Measurements from ENCODE around the gene SLC10A3. TPM values are rescaled to one million over a fixed set of nuclear protein-coding genes. Genes with fewer than 3 reads are reported as not detected.

Gene SLC10A3
- total and polyA plus RNA-seq, 2 of the 13 experiments (the other 11 are each of a cell fraction or from before 2014, with no cell fraction given): 10.1 to 11.5 TPM

DNA sequence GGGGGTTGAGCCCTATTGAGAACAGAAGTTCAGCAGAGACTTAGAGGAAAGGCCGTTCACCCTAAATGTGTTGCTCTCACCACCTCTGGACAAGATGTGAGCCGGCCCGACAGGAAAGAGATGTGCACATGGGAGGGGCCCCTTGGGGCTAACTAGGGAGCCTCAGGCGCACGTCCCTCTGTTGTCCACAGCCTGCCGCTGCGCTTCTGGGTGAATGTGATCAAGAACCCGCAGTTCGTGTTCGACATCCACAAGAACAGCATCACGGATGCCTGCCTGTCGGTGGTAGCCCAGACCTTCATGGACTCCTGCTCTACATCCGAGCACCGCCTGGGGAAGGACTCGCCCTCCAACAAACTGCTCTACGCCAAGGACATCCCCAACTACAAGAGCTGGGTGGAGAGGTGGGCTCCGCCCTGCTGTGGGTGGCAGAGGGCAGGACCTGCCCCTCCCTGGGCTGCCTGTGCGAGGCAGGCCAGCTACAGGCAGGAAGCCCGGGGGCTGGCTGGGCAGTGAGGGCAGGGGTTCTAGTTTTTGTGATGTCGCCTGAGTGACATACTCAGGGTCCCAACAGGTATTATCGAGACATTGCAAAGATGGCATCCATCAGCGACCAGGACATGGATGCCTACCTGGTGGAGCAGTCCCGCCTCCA is 19.4 kb downstream of the SLC10A3 start:
- FAIRE-seq: no peak

More for the DNA sequence above, 19.4 kb downstream of the SLC10A3 start:
- DNase-seq (ENCODE audit: low spot score): no peak
- ChIA-PET CTCF (ENCODE audit: low intra/inter-chr PET ratio, low total read pairs) (no interaction called here), POLR2A (no interaction called here)
- ATAC-seq: no peak
- H3K9me3 ChIP-seq (ENCODE audit: low read length): no peaks in the 10 kb centered on the region
- intact Hi-C loops (cut with micrococcal nuclease; ENCODE audit: unreplicated experiment) (no loop called here), in situ Hi-C loops (cut with HindIII; ENCODE audit: extremely low pct_ligation_motif_present, low pct_unique_long_range_greater_than_20kb) (no loop called here)
- BruUV-seq (replicated peaks): no TSS peak
- H3K4me3 ChIP-seq (replicated peaks in 1 of 3; ENCODE audit: insufficient read depth in 1 of 3, low read depth in 2 of 3, low read length in 3 of 3): no peak overlapping the region
- peaks cover 5 to 6% of the 10 kb centered on the region in 2 experiments; a peak in 1 of 5 replicates for H3K36me3 ChIP-seq (replicated peaks in 1 of 2; ENCODE audit: control insufficient read depth in 1 of 2, insufficient read depth in 2 of 2, low read length in 2 of 2)
- TF ChIP-seq HDAC1 (CRISPR knock-in tag; IDR thresholded peaks at IDR 0.05): no peak
- no peak for TF ChIP-seq FOXK1 (CRISPR knock-in tag; IDR thresholded peaks at IDR 0.05; ENCODE audit: borderline replicate concordance, low read depth)
- TF ChIP-seq ZNF777 (CRISPR knock-in tag; IDR thresholded peaks at IDR 0.05): no peak
- TF ChIP-seq RARG (CRISPR knock-in tag; IDR thresholded peaks at IDR 0.05; ENCODE audit: low read depth): no peak
- TF ChIP-seq FOXM1 (CRISPR knock-in tag; IDR thresholded peaks at IDR 0.05): no peak
- TF ChIP-seq ZFP62 (CRISPR knock-in tag; IDR thresholded peaks at IDR 0.05): no peak
- no peak for TF ChIP-seq RFXANK (CRISPR knock-in tag; IDR thresholded peaks at IDR 0.05)
- no peak for TF ChIP-seq SIN3B (IDR thresholded peaks at IDR 0.05; ENCODE audit: low read length)
- no peak for TF ChIP-seq SYNCRIP (IDR thresholded peaks at IDR 0.05; ENCODE audit: insufficient read depth, low read depth, low read length)
- TF ChIP-seq KDM6A (CRISPR knock-in tag; IDR thresholded peaks at IDR 0.05; ENCODE audit: low read depth): no peak
- TF ChIP-seq, protein P1, sequence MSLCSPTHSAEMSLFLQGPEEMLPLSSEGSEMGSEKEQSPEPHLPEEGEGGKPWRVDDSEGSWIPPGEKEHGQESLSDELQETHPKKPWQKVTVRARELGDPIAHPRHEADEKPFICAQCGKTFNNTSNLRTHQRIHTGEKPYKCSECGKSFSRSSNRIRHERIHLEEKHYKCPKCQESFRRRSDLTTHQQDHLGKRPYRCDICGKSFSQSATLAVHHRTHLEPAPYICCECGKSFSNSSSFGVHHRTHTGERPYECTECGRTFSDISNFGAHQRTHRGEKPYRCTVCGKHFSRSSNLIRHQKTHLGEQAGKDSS (CRISPR knock-in tag; IDR thresholded peaks at IDR 0.05; ENCODE audit: borderline replicate concordance, low read depth): no peak
- TF ChIP-seq ZNF562 (CRISPR knock-in tag; IDR thresholded peaks at IDR 0.05; ENCODE audit: borderline replicate concordance): no peak
- no peak for TF ChIP-seq CC2D1A (CRISPR knock-in tag; IDR thresholded peaks at IDR 0.05)
- no peak for TF ChIP-seq TIGD3 (CRISPR knock-in tag; IDR thresholded peaks at IDR 0.05; ENCODE audit: borderline replicate concordance)
- no peak for TF ChIP-seq FOXP1 (IDR thresholded peaks at IDR 0.05)
- no peak for TF ChIP-seq FOXP1 (CRISPR knock-in tag; IDR thresholded peaks at IDR 0.05)
- TF ChIP-seq MAFG (CRISPR knock-in tag; IDR thresholded peaks at IDR 0.05): no peak
- H3K79me2 ChIP-seq (ENCODE audit: insufficient read depth, low read length): no peaks in the 10 kb centered on the region
- H2AFZ ChIP-seq (ENCODE audit: low read length): no peak overlapping the region
- no peak overlapping the region for H3K4me2 ChIP-seq (ENCODE audit: low read depth, low read length)
- no peak overlapping the region for H3K9ac ChIP-seq (ENCODE audit: insufficient read depth, low read depth, low read length)
- peaks cover 12% of the 10 kb centered on the region; the same call in 1 of the 2 replicates for H3K4me1 ChIP-seq (ENCODE audit: insufficient read depth, low read length)
- 100% methylated on average over 4 of the region's 23 CpGs for WGBS (ENCODE audit: low lambda C conversion rate)
- no peak overlapping the region for H3K27ac ChIP-seq (ENCODE audit: extremely low read length, insufficient read depth, low read length)
- no peaks in the 10 kb centered on the region for H3K27me3 ChIP-seq (ENCODE audit: control insufficient read depth in 1 of 2, insufficient read depth in 2 of 2, low read length in 2 of 2)
- no peaks in the 10 kb centered on the region for H4K20me1 ChIP-seq (ENCODE audit: insufficient read depth, low read length)

All from HepG2 (cell line).